ENCODE data around the gene RYR1. TPM values are rescaled to one million over a fixed set of nuclear protein-coding genes. Genes with fewer than 3 reads are reported as not detected.

Gene RYR1
- total RNA-seq, 1 donor from 2014 or later = 9.3 TPM

DNA sequence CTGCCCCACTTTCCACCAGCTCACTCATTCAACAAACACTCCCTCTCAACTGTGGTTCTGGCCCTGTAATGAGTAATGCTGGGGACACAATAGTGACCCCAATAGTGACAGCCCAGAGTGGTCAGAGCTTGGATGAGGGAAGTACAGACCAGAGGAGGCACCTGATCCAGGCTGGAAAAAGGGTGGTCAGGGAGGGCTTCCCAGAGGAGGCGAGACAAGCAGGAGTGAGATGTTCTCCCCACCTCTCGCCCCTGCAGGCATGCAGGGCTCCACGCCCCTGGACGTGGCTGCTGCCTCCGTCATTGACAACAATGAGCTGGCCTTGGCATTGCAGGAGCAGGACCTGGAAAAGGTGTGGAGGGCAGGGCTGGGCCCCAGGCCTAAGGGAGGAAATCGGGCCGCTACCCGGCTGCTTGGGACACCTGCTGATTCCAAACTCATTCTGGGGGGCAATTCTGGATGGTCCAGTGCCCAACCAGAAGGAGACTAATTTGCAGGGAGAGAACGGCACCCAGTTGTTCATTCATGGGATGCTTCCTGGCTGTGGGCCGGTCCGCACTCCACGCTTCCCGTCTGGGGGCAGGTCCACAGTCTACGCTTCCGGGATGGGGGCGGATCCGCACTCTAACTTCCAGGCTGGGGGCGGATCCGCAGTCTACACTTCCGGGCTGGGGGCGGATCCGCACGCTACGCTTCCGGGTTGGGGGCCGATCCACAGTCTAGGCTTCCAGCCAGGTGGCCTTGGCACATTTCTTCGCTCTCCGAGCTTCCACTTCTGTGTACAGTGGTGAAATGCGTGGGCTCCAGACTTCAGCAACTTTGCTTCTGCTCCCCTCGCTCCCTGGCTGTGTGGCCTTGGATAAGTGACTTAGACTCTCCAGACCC lies 63.4 kb downstream of the RYR1 start:
- Mint-ChIP-seq H3K9me3 (no peaks in the 10 kb centered on the region), H3K36me3 (no peaks in the 10 kb centered on the region), H3K4me3 (no peak overlapping the region), H3K27me3 (peaks cover under 1% of the 10 kb centered on the region), H3K27ac (no peak overlapping the region), H3K4me1 (ENCODE audit: unreplicated experiment) (no peaks in the 10 kb centered on the region)
- TF ChIP-seq, protein P1, sequence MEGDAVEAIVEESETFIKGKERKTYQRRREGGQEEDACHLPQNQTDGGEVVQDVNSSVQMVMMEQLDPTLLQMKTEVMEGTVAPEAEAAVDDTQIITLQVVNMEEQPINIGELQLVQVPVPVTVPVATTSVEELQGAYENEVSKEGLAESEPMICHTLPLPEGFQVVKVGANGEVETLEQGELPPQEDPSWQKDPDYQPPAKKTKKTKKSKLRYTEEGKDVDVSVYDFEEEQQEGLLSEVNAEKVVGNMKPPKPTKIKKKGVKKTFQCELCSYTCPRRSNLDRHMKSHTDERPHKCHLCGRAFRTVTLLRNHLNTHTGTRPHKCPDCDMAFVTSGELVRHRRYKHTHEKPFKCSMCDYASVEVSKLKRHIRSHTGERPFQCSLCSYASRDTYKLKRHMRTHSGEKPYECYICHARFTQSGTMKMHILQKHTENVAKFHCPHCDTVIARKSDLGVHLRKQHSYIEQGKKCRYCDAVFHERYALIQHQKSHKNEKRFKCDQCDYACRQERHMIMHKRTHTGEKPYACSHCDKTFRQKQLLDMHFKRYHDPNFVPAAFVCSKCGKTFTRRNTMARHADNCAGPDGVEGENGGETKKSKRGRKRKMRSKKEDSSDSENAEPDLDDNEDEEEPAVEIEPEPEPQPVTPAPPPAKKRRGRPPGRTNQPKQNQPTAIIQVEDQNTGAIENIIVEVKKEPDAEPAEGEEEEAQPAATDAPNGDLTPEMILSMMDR (conservative IDR thresholded peaks at IDR 0.05) = no peak
- no peak for DNase-seq (ENCODE audit: extremely low spot score, unreplicated experiment)

DNA sequence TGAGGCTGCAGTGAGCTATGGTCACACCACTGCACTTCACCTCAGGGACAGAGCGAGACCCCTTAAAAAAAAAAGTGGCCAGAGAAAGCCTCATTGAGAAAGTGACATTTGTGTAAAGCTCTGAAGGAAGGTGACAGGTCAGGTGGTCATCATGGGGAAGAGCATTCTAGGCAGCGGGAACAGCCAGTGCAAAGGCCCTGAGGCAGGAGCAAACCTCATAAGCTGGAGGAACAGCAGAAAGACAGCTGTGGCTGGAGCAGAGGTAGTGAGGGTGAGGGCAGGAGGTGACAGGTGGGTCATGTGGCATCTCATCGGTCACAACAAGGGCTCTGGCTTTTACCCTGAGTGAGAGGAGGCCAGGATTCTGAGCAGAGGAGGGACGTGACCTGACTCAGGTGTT lies 64.4 kb downstream of the RYR1 start:
- Mint-ChIP-seq H3K4me1 (ENCODE audit: unreplicated experiment) (no peaks in the 10 kb centered on the region), H3K27me3 (peaks cover 3% of the 10 kb centered on the region), H3K36me3 (no peaks in the 10 kb centered on the region), H3K27ac (no peak overlapping the region), H3K9me3 (no peaks in the 10 kb centered on the region), H3K4me3 (no peak overlapping the region)
- DNase-seq (ENCODE audit: extremely low spot score, unreplicated experiment) = no peak
- TF ChIP-seq, protein P1 (conservative IDR thresholded peaks at IDR 0.05) = no peak

DNA sequence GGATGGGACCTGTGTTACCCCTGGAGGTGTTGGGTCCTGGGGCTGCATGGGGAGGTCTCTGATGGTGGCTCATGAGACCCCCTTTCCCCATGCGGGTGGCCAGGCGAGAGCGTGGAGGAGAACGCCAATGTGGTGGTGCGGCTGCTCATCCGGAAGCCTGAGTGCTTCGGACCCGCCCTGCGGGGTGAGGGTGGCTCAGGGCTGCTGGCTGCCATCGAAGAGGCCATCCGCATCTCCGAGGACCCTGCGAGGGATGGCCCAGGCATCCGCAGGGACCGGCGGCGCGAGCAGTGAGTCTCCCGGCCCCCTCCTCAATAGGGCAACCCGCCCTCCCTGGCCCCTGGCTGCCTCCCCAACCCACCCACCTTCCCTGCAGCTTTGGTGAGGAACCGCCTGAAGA lies 66.0 kb downstream of the RYR1 start:
- H3K4me3 Mint-ChIP-seq = no peak overlapping the region
- no peak for DNase-seq (ENCODE audit: extremely low spot score, unreplicated experiment)
- no peak overlapping the region for H3K27ac Mint-ChIP-seq
- no peaks in the 10 kb centered on the region for H3K9me3 Mint-ChIP-seq
- H3K27me3 Mint-ChIP-seq = peaks cover 3% of the 10 kb centered on the region
- no peaks in the 10 kb centered on the region for H3K36me3 Mint-ChIP-seq
- H3K4me1 Mint-ChIP-seq (ENCODE audit: unreplicated experiment) = no peaks in the 10 kb centered on the region
- TF ChIP-seq, protein P1 (conservative IDR thresholded peaks at IDR 0.05) = no peak

DNA sequence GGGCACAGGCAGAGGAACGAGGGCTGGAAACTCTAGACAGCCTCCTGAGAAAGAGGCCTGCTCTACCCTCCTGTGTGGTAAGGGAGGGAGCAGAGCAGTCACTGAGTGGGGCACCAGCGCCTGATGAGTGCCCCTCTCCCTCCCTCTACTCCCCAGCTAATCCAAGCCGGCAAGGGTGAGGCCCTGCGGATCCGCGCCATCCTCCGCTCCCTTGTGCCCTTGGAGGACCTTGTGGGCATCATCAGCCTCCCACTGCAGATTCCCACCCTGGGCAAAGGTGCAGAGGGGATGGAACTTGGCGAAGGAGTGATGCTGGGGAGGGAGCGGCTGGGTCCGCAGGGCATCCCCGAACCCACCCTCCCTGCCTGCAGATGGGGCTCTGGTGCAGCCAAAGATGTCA lies 67.0 kb downstream of the RYR1 start:
- H3K4me3 Mint-ChIP-seq = no peak overlapping the region
- H3K36me3 Mint-ChIP-seq = no peaks in the 10 kb centered on the region
- no peaks in the 10 kb centered on the region for H3K4me1 Mint-ChIP-seq (ENCODE audit: unreplicated experiment)
- no peak overlapping the region for H3K27ac Mint-ChIP-seq
- DNase-seq (ENCODE audit: extremely low spot score, unreplicated experiment) = no peak
- TF ChIP-seq, protein P1 (conservative IDR thresholded peaks at IDR 0.05) = no peak
- no peaks in the 10 kb centered on the region for H3K9me3 Mint-ChIP-seq
- peaks cover 3% of the 10 kb centered on the region for H3K27me3 Mint-ChIP-seq

DNA sequence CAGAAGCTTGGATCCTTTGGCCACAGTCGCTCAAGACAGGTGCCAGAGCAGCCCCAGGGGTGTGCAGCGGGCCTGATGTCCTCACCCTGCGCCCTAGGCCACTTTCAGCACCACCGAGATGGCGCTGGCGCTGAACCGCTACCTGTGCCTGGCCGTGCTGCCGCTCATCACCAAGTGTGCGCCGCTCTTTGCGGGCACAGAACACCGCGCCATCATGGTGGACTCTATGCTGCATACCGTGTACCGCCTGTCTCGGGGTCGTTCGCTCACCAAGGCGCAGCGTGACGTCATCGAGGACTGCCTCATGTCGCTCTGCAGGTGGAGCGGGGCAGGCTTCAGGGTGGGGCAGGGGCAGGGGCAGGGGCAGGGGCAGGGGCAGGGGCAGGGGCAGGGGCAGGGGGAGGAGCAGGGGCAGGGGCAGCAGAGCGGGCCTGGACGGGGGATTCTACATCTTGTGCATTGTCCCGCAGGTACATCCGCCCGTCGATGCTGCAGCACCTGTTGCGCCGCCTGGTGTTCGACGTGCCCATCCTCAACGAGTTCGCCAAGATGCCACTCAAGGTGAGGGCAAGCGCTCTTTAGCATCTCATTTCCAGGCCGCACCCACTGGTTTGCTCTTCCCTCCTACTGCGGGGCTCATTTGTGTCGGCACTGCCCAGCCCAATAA lies 69.1 kb downstream of the RYR1 start:
- no peak for DNase-seq (ENCODE audit: extremely low spot score, unreplicated experiment)
- no peak overlapping the region for H3K4me3 Mint-ChIP-seq
- peaks cover 3% of the 10 kb centered on the region for H3K27me3 Mint-ChIP-seq
- TF ChIP-seq, protein P1 (conservative IDR thresholded peaks at IDR 0.05) = no peak
- H3K9me3 Mint-ChIP-seq = no peaks in the 10 kb centered on the region
- no peak overlapping the region for H3K27ac Mint-ChIP-seq
- no peaks in the 10 kb centered on the region for H3K36me3 Mint-ChIP-seq
- no peaks in the 10 kb centered on the region for H3K4me1 Mint-ChIP-seq (ENCODE audit: unreplicated experiment)
